HepG2 (cell line): ENCODE measurements around the gene SAMD15. TPM values are rescaled to one million over a fixed set of nuclear protein-coding genes. Genes with fewer than 3 reads are reported as not detected.

ENCODE experiments used
- AHR ChIP-seq: IDR thresholded peaks from 2 replicates; pipeline ENCODE4 v1.6.1; 2018; ENCODE audit warnings: missing genetic modification reagents, missing compliant biosample characterization
- CENPT ChIP-seq: sonication (generic); formaldehyde crosslinking; IDR thresholded peaks from 2 replicates; pipeline ENCODE4 v1.8.0; 2022; ENCODE audit warnings: low read depth, mild to moderate bottlenecking, moderate library complexity, missing genetic modification reagents
- DNMT3B ChIP-seq: conservative IDR thresholded peaks from 2 replicates; pipeline ENCODE4 v1.6.1; 2016; ENCODE audit warnings: missing biosample characterization, control low read depth
- HOXA5 ChIP-seq: sonication (generic); formaldehyde crosslinking; IDR thresholded peaks from 2 replicates; pipeline ENCODE4 v1.4.0; 2020; ENCODE audit warnings: missing genetic modification reagents
- HOXA9 ChIP-seq: sonication (generic); formaldehyde crosslinking; IDR thresholded peaks from 2 replicates; pipeline ENCODE4 v1.8.1; 2022; ENCODE audit warnings: missing genetic modification reagents, mild to moderate bottlenecking, moderate library complexity, borderline replicate concordance
- PAX8 ChIP-seq: sonication (generic); formaldehyde crosslinking; IDR thresholded peaks from 2 replicates; pipeline ENCODE4 v1.8.0; 2022; ENCODE audit warnings: mild to moderate bottlenecking, missing genetic modification reagents, borderline replicate concordance
- PHF8 ChIP-seq: sonication (generic); formaldehyde crosslinking; IDR thresholded peaks from 2 replicates; pipeline ENCODE4 v1.5.0; 2020; ENCODE audit warnings: missing genetic modification reagents
- RFXAP ChIP-seq: sonication (generic); formaldehyde crosslinking; IDR thresholded peaks from 2 replicates; pipeline ENCODE4 v1.4.0; 2020; ENCODE audit warnings: missing genetic modification reagents, borderline replicate concordance
- SAP130 ChIP-seq: IDR thresholded peaks from 2 replicates; pipeline ENCODE4 v1.6.1; 2016; ENCODE audit warnings: low read depth
- SRSF1 ChIP-seq: fragments of 200-400 bp; formaldehyde crosslinking; optimal IDR thresholded peaks from 2 replicates; pipeline ENCODE3; 2017; ENCODE audit warnings: mild to moderate bottlenecking, low read depth, low read length, moderate library complexity
- TBP ChIP-seq: sonication (generic); formaldehyde crosslinking; IDR thresholded peaks from 2 replicates; pipeline ENCODE4 v1.5.0; 2020; ENCODE audit warnings: missing genetic modification reagents
- THYN1 ChIP-seq: sonication (generic); formaldehyde crosslinking; IDR thresholded peaks from 2 replicates; pipeline ENCODE4 v1.8.1; 2023; ENCODE audit warnings: low read depth, mild to moderate bottlenecking, moderate library complexity, missing genetic modification reagents, borderline replicate concordance
- TRIM24 ChIP-seq: sonication (generic); formaldehyde crosslinking; IDR thresholded peaks from 2 replicates; pipeline ENCODE4 v1.8.0; 2022; ENCODE audit warnings: mild to moderate bottlenecking, missing genetic modification reagents
- ZMYM4 ChIP-seq: sonication (generic); formaldehyde crosslinking; IDR thresholded peaks from 2 replicates; pipeline ENCODE4 v1.8.1; 2023; ENCODE audit warnings: mild to moderate bottlenecking, missing genetic modification reagents
- ZNF143 ChIP-seq: sonication (generic); formaldehyde crosslinking; IDR thresholded peaks from 2 replicates; pipeline ENCODE4 v1.4.0; 2020; ENCODE audit warnings: missing genetic modification reagents
- ZNF367 ChIP-seq: sonication (generic); formaldehyde crosslinking; IDR thresholded peaks from 2 replicates; pipeline ENCODE4 v1.4.0; 2020; ENCODE audit warnings: missing genetic modification reagents, borderline replicate concordance
- ZNF383 ChIP-seq: sonication (generic); formaldehyde crosslinking; IDR thresholded peaks from 2 replicates; pipeline ENCODE4 v1.4.0; 2020; ENCODE audit warnings: missing genetic modification reagents, mild to moderate bottlenecking, borderline replicate concordance
- ZNF616 ChIP-seq: sonication (generic); formaldehyde crosslinking; IDR thresholded peaks from 2 replicates; pipeline ENCODE4 v1.5.0; 2020; ENCODE audit warnings: low read depth, mild to moderate bottlenecking, missing genetic modification reagents
- ZNF724P ChIP-seq: sonication (generic); formaldehyde crosslinking; IDR thresholded peaks from 2 replicates; pipeline ENCODE4 v1.8.0; 2022; ENCODE audit warnings: missing genetic modification reagents, borderline replicate concordance
- ZNF768 ChIP-seq: sonication (generic); formaldehyde crosslinking; IDR thresholded peaks from 2 replicates; pipeline ENCODE4 v1.4.0; 2020; ENCODE audit warnings: missing genetic modification reagents
- polyA plus RNA-seq, 8 experiments: library from polyadenylated mRNA; depleted of rRNA in 3 of 8; stranded (reverse) in 7 of 8; unstranded in 1 of 8; fragments of >200 nt; fragmentation: Illumina TruSeq in 4 of 8; extraction: Trizol in 4 of 8; gene quantifications; 2 replicates each; pipeline versions ENCODE4 v1.2.1 to v1.2.3, GENCODE V29; 2011 to 2016; ENCODE audit warnings: low read depth in 4 of 8, missing spikeins in 1 of 8, mixed read lengths in 1 of 8; ENCODE audit not compliant: insufficient read depth in 1 of 8
- total RNA-seq, 5 experiments: library from RNA; depleted of rRNA; stranded (reverse); fragments of >200 nt; fragmentation: Illumina TruSeq; extraction: Trizol; gene quantifications; 2 replicates each; pipeline ENCODE4 v1.2.3, GENCODE V29; 2016; ENCODE audit warnings: low read depth in 1 of 5

SAMD15 gene
- total and polyA plus RNA-seq, 2 of the 13 experiments (the other 11 are each of a cell fraction or from before 2014, with no cell fraction given), result 0.09 to 1.3 TPM

- TF ChIP-seq SAP130 (no peak), ZNF768 (no peak), PAX8 (CRISPR knock-in tag) (no peak), CENPT (CRISPR knock-in tag) (no peak), ZNF143 (CRISPR knock-in tag) (no peak), PHF8 (CRISPR knock-in tag) (peak; percentile 6; the same call in 1 of the 2 replicates), HOXA5 (CRISPR knock-in tag) (no peak), ZNF367 (CRISPR knock-in tag) (no peak), AHR (CRISPR knock-in tag) (0 out of 2 replicates have a peak, but pooled peaks have one; percentile 13), ZNF724P (no peak), THYN1 (no peak), ZNF383 (CRISPR knock-in tag) (no peak), RFXAP (no peak), HOXA9 (CRISPR knock-in tag) (no peak), DNMT3B (CRISPR knock-in tag) (no peak), TBP (CRISPR knock-in tag) (no peak), ZMYM4 (CRISPR knock-in tag) (0 out of 2 replicates have a peak, but pooled peaks have one; percentile 9), ZNF616 (CRISPR knock-in tag) (no peak), SRSF1 (no peak), TRIM24 (CRISPR knock-in tag) (no peak)
These were observed 1.0 kb upstream of the SAMD15 start (continued) for GRCh38 chr14:77375973-77376770.
